NCI-H2107 treated with DMSO at 0.1 percent for 48 hours (cell line): Measurements from ENCODE around the gene SCMH1.
"Not testable (repeated sequence)": the region's sequence is repeated elsewhere in the genome, so short reads cannot be mapped to it uniquely, and the experiment has no call there.

Source experiments
- DNase-seq: peaks from one replicate; lab custom pipeline; 2025; ENCODE audit not compliant: unreplicated experiment; lab: John Stamatoyannopoulos, UW

The SCMH1 gene

GRCh38 chr1:41158147-41158875 is 83.8 kb downstream of the SCMH1 start:
- DNase-seq = no peak

- no peak for DNase-seq
Observed at GRCh38 chr1:41155105-41155504, 87.0 kb downstream of the SCMH1 start.

- no peak for DNase-seq
Observed at GRCh38 chr1:41153750-41154274, 88.3 kb downstream of the SCMH1 start.

GRCh38 chr1:41152622-41153044 is 89.5 kb downstream of the SCMH1 start:
- DNase-seq = no peak

- no peak for DNase-seq
Observed at GRCh38 chr1:41151846-41152245, 90.3 kb downstream of the SCMH1 start.

- no peak for DNase-seq
Observed at GRCh38 chr1:41149570-41149969, 92.5 kb downstream of the SCMH1 start.

- no peak for DNase-seq
Observed at GRCh38 chr1:41144285-41144684, 97.8 kb downstream of the SCMH1 start.

GRCh38 chr1:41138549-41138948 is 103.6 kb downstream of the SCMH1 start:
- DNase-seq = no peak

GRCh38 chr1:41135196-41135947 is 106.7 kb downstream of the SCMH1 start:
- DNase-seq = no peak

- DNase-seq = not testable (repeated sequence)
Observed at GRCh38 chr1:41134325-41134724, 107.8 kb downstream of the SCMH1 start.

- DNase-seq = no peak
Observed at GRCh38 chr1:41122851-41123518, 119.1 kb downstream of the SCMH1 start.

- no peak for DNase-seq
Observed at GRCh38 chr1:41122148-41122547, 120.0 kb downstream of the SCMH1 start.

- DNase-seq = no peak
Observed at GRCh38 chr1:41118645-41119044, 123.5 kb downstream of the SCMH1 start.

GRCh38 chr1:41117241-41117640 is 124.9 kb downstream of the SCMH1 start:
- not testable (repeated sequence) for DNase-seq

GRCh38 chr1:41110736-41111135 is 131.4 kb downstream of the SCMH1 start:
- DNase-seq = no peak

GRCh38 chr1:41110286-41110685 is 131.8 kb downstream of the SCMH1 start:
- DNase-seq = no peak

GRCh38 chr1:41109310-41110197 is 132.6 kb downstream of the SCMH1 start:
- DNase-seq = no peak

- no peak for DNase-seq
Observed at GRCh38 chr1:41108696-41109275, 133.3 kb downstream of the SCMH1 start.

- no peak for DNase-seq
Observed at GRCh38 chr1:41103766-41104165, 138.3 kb downstream of the SCMH1 start.

GRCh38 chr1:41102653-41103052 is 139.5 kb downstream of the SCMH1 start:
- no peak for DNase-seq
